Measurements from ENCODE around the gene PROCA1. TPM values are rescaled to one million over a fixed set of nuclear protein-coding genes. Genes with fewer than 3 reads are reported as not detected.
A peak's percentile ranks its signal among the peaks of the same experiment; 100 is the strongest.

The PROCA1 gene
- total RNA-seq, 1 donor from 2014 or later: 3.0 TPM

GRCh38 chr17:28756049-28756804, 44.5 kb upstream of the PROCA1 start:
- Mint-ChIP-seq H3K36me3 (ENCODE audit: unreplicated experiment) (peaks cover 21% of the 10 kb centered on the region), H3K27me3 (ENCODE audit: unreplicated experiment) (no peaks in the 10 kb centered on the region), H3K27ac (ENCODE audit: unreplicated experiment) (no peak overlapping the region), H3K4me3 (ENCODE audit: unreplicated experiment) (no peak overlapping the region), H3K4me1 (ENCODE audit: unreplicated experiment) (peaks cover 17% of the 10 kb centered on the region), H3K9me3 (ENCODE audit: unreplicated experiment) (no peaks in the 10 kb centered on the region)
- TF ChIP-seq CTCF (IDR thresholded peaks at IDR 0.05): no peak
- DNase-seq (ENCODE audit: extremely low spot score, unreplicated experiment): no peak

GRCh38 chr17:28755486-28755885, 43.8 kb upstream of the PROCA1 start:
- DNase-seq (ENCODE audit: extremely low spot score, unreplicated experiment): no peak
- Mint-ChIP-seq H3K36me3 (ENCODE audit: unreplicated experiment) (peaks cover 21% of the 10 kb centered on the region), H3K9me3 (ENCODE audit: unreplicated experiment) (no peaks in the 10 kb centered on the region), H3K4me3 (ENCODE audit: unreplicated experiment) (no peak overlapping the region), H3K27ac (ENCODE audit: unreplicated experiment) (peak overlapping the region; percentile 38), H3K4me1 (ENCODE audit: unreplicated experiment) (peaks cover 9% of the 10 kb centered on the region), H3K27me3 (ENCODE audit: unreplicated experiment) (no peaks in the 10 kb centered on the region)
- TF ChIP-seq CTCF (IDR thresholded peaks at IDR 0.05): no peak

- Mint-ChIP-seq H3K27ac (ENCODE audit: unreplicated experiment) (no peak overlapping the region), H3K27me3 (ENCODE audit: unreplicated experiment) (no peaks in the 10 kb centered on the region), H3K36me3 (ENCODE audit: unreplicated experiment) (peaks cover 17% of the 10 kb centered on the region), H3K9me3 (ENCODE audit: unreplicated experiment) (no peaks in the 10 kb centered on the region), H3K4me3 (ENCODE audit: unreplicated experiment) (no peak overlapping the region), H3K4me1 (ENCODE audit: unreplicated experiment) (peaks cover 17% of the 10 kb centered on the region)
- no peak for DNase-seq (ENCODE audit: extremely low spot score, unreplicated experiment)
- no peak for TF ChIP-seq CTCF (IDR thresholded peaks at IDR 0.05)
Observed at GRCh38 chr17:28751600-28752366, 40.1 kb upstream of the PROCA1 start.

- Mint-ChIP-seq H3K4me3 (ENCODE audit: unreplicated experiment) (no peak overlapping the region), H3K27me3 (ENCODE audit: unreplicated experiment) (no peaks in the 10 kb centered on the region), H3K36me3 (ENCODE audit: unreplicated experiment) (peaks cover 11% of the 10 kb centered on the region), H3K27ac (ENCODE audit: unreplicated experiment) (peak overlapping the region; percentile 63), H3K4me1 (ENCODE audit: unreplicated experiment) (peaks cover 23% of the 10 kb centered on the region), H3K9me3 (ENCODE audit: unreplicated experiment) (no peaks in the 10 kb centered on the region)
- TF ChIP-seq CTCF (IDR thresholded peaks at IDR 0.05): peak; percentile 100
- DNase-seq (ENCODE audit: extremely low spot score, unreplicated experiment): peak; percentile 97
Observed at GRCh38 chr17:28750178-28751047, 38.7 kb upstream of the PROCA1 start.
